ENCODE measurements around the gene FAM3B. TPM values are rescaled to one million over a fixed set of nuclear protein-coding genes. Genes with fewer than 3 reads are reported as not detected.

The FAM3B gene
- total RNA-seq, 1 experiment from 2014 or later = not detected

- CTCF ChIA-PET = no interaction called here
- DNase-seq (ENCODE audit: unreplicated experiment) = no peak
- TF ChIP-seq CTCF (IDR thresholded peaks at IDR 0.05; ENCODE audit: unreplicated experiment) = no peak
Measured at GRCh38 chr21:41362605-41363369, 46.2 kb downstream of the FAM3B start.

GRCh38 chr21:41363370-41364270 lies 47.0 kb downstream of the FAM3B start:
- POLR2A ChIA-PET = no interaction called here
- H3K27me3 Mint-ChIP-seq (ENCODE audit: insufficient read depth, unreplicated experiment) = no peaks in the 10 kb centered on the region
- H3K36me3 Mint-ChIP-seq (ENCODE audit: insufficient read depth, unreplicated experiment) = no peaks in the 10 kb centered on the region
- no peak overlapping the region for H3K27ac Mint-ChIP-seq (ENCODE audit: low read depth, unreplicated experiment)
- CTCF ChIA-PET = no interaction called here
- no peak for TF ChIP-seq CTCF (IDR thresholded peaks at IDR 0.05; ENCODE audit: unreplicated experiment)
- intact Hi-C loops (cut with micrococcal nuclease) = no loop called here
- H3K4me3 Mint-ChIP-seq (ENCODE audit: unreplicated experiment) = no peak overlapping the region
- no peak for DNase-seq (ENCODE audit: unreplicated experiment)
- peaks cover 6% of the 10 kb centered on the region for H3K4me1 Mint-ChIP-seq (ENCODE audit: insufficient read depth, unreplicated experiment)
- H3K9me3 Mint-ChIP-seq (ENCODE audit: unreplicated experiment) = no peaks in the 10 kb centered on the region
- no TSS peak for BruUV-seq (replicated peaks)

More at GRCh38 chr21:41362605-41363369, 46.2 kb downstream of the FAM3B start:
- H3K27ac Mint-ChIP-seq (ENCODE audit: low read depth, unreplicated experiment) = no peak overlapping the region
- no TSS peak for BruUV-seq (replicated peaks)
- no peak overlapping the region for H3K4me3 Mint-ChIP-seq (ENCODE audit: unreplicated experiment)
- intact Hi-C loops (cut with micrococcal nuclease) = no loop called here
- no peaks in the 10 kb centered on the region for H3K9me3 Mint-ChIP-seq (ENCODE audit: unreplicated experiment)
- H3K4me1 Mint-ChIP-seq (ENCODE audit: insufficient read depth, unreplicated experiment) = peaks cover 6% of the 10 kb centered on the region
- H3K27me3 Mint-ChIP-seq (ENCODE audit: insufficient read depth, unreplicated experiment) = no peaks in the 10 kb centered on the region
- H3K36me3 Mint-ChIP-seq (ENCODE audit: insufficient read depth, unreplicated experiment) = no peaks in the 10 kb centered on the region
- POLR2A ChIA-PET = no interaction called here

GRCh38 chr21:41364308-41364707 lies 47.7 kb downstream of the FAM3B start:
- BruUV-seq (replicated peaks) = no TSS peak
- H3K36me3 Mint-ChIP-seq (ENCODE audit: insufficient read depth, unreplicated experiment) = no peaks in the 10 kb centered on the region
- intact Hi-C loops (cut with micrococcal nuclease) = no loop called here

More at GRCh38 chr21:41364308-41364707, 47.7 kb downstream of the FAM3B start:
- ChIA-PET CTCF (no interaction called here), POLR2A (no interaction called here)
- Mint-ChIP-seq H3K4me3 (ENCODE audit: unreplicated experiment) (no peak overlapping the region), H3K27ac (ENCODE audit: low read depth, unreplicated experiment) (no peak overlapping the region), H3K9me3 (ENCODE audit: unreplicated experiment) (no peaks in the 10 kb centered on the region), H3K4me1 (ENCODE audit: insufficient read depth, unreplicated experiment) (peaks cover 6% of the 10 kb centered on the region), H3K27me3 (ENCODE audit: insufficient read depth, unreplicated experiment) (no peaks in the 10 kb centered on the region)
- no peak for TF ChIP-seq CTCF (IDR thresholded peaks at IDR 0.05; ENCODE audit: unreplicated experiment)
- no peak for DNase-seq (ENCODE audit: unreplicated experiment)
